ENCODE measurements around the gene WNK4. TPM values are rescaled to one million over a fixed set of nuclear protein-coding genes. Genes with fewer than 3 reads are reported as not detected.

WNK4 gene
- total RNA-seq, 1 donor from 2014 or later: 0.67 TPM

- Histone ChIP-seq H3K4me3 (ENCODE audit: low read depth, low read length) (no peak overlapping the region), H3K36me3 (ENCODE audit: control insufficient read depth, insufficient read depth, low read length) (peaks cover 3% of the 10 kb centered on the region), H3K27me3 (ENCODE audit: control insufficient read depth, insufficient read depth, low read length) (no peaks in the 10 kb centered on the region)
- no peak for DNase-seq (ENCODE audit: low read depth)
- TF ChIP-seq CTCF (IDR thresholded peaks at IDR 0.05; ENCODE audit: insufficient read depth, low read length, poor library complexity, severe bottlenecking): peak; percentile 2
Measured at GRCh38 chr17:42775534-42776098, 4.8 kb upstream of the WNK4 start.

GRCh38 chr17:42778570-42778969, 1.8 kb upstream of the WNK4 start:
- H3K36me3 ChIP-seq (ENCODE audit: control insufficient read depth, insufficient read depth, low read length): peaks cover 3% of the 10 kb centered on the region
- DNase-seq (ENCODE audit: low read depth): no peak
- H3K27me3 ChIP-seq (ENCODE audit: control insufficient read depth, insufficient read depth, low read length): no peaks in the 10 kb centered on the region
- no peak for TF ChIP-seq CTCF (IDR thresholded peaks at IDR 0.05; ENCODE audit: insufficient read depth, low read length, poor library complexity, severe bottlenecking)
- no peak overlapping the region for H3K4me3 ChIP-seq (ENCODE audit: low read depth, low read length)

- Histone ChIP-seq H3K36me3 (ENCODE audit: control insufficient read depth, insufficient read depth, low read length) (peaks cover 3% of the 10 kb centered on the region), H3K27me3 (ENCODE audit: control insufficient read depth, insufficient read depth, low read length) (peaks cover 2% of the 10 kb centered on the region), H3K4me3 (ENCODE audit: low read depth, low read length) (no peak overlapping the region)
- no peak for DNase-seq (ENCODE audit: low read depth)
- TF ChIP-seq CTCF (IDR thresholded peaks at IDR 0.05; ENCODE audit: insufficient read depth, low read length, poor library complexity, severe bottlenecking): no peak
Measured at GRCh38 chr17:42779304-42779935, 990 bp upstream of the WNK4 start.

- peaks cover 2% of the 10 kb centered on the region for H3K27me3 ChIP-seq (ENCODE audit: control insufficient read depth, insufficient read depth, low read length)
- peaks cover under 1% of the 10 kb centered on the region for H3K36me3 ChIP-seq (ENCODE audit: control insufficient read depth, insufficient read depth, low read length)
- no peak for TF ChIP-seq CTCF (IDR thresholded peaks at IDR 0.05; ENCODE audit: insufficient read depth, low read length, poor library complexity, severe bottlenecking)
- DNase-seq (ENCODE audit: low read depth): no peak
- peak overlapping the region; percentile 57 for H3K4me3 ChIP-seq (ENCODE audit: low read depth, low read length)
Measured at GRCh38 chr17:42780851-42781638, 635 bp downstream of the WNK4 start.

- DNase-seq (ENCODE audit: low read depth): no peak
- no peaks in the 10 kb centered on the region for H3K36me3 ChIP-seq (ENCODE audit: control insufficient read depth, insufficient read depth, low read length)
- peak overlapping the region; percentile 57 for H3K4me3 ChIP-seq (ENCODE audit: low read depth, low read length)
- H3K27me3 ChIP-seq (ENCODE audit: control insufficient read depth, insufficient read depth, low read length): peaks cover 2% of the 10 kb centered on the region
- no peak for TF ChIP-seq CTCF (IDR thresholded peaks at IDR 0.05; ENCODE audit: insufficient read depth, low read length, poor library complexity, severe bottlenecking)
Measured at GRCh38 chr17:42781639-42782165, 1.3 kb downstream of the WNK4 start.

Measured in kidney epithelial cell (primary cell).